Thyroid gland (tissue), 4 donors: ENCODE results near the gene JAM2. TPM values are rescaled to one million over a fixed set of nuclear protein-coding genes. Genes with fewer than 3 reads are reported as not detected.
"Not testable (repeated sequence)": the region's sequence is repeated elsewhere in the genome, so short reads cannot be mapped to it uniquely, and the experiment has no call there.

Experiments
- DNase-seq, 2 donors: peaks; one replicate each; pipeline ENCODE4 v3.0.0-alpha.2; 2019
- H3K27ac ChIP-seq, 3 donors: fragments of 200-600 bp; sonication (generic); 1 replicate in 2 of 3; 2 replicates in 1 of 3; pipeline ENCODE4 v1.5.1; 2016 to 2019; ENCODE audit warnings: mild to moderate bottlenecking in 1 of 3, moderate library complexity in 1 of 3
- H3K27me3 ChIP-seq: fragments of 200-600 bp; sonication (generic); one replicate; pipeline ENCODE4 v1.5.1; 2019
- H3K36me3 ChIP-seq, 2 donors: fragments of 200-600 bp; sonication (generic); one replicate each; pipeline ENCODE4 v1.5.1; 2016 to 2019
- H3K4me1 ChIP-seq, 2 donors: fragments of 200-600 bp; sonication (generic); one replicate each; pipeline ENCODE4 v1.5.1; 2017 to 2019
- H3K4me3 ChIP-seq, 3 donors: fragments of 200-600 bp; sonication (generic); replicated peaks in 1 of 3; 1 replicate in 2 of 3; 2 replicates in 1 of 3; pipeline ENCODE4 v1.5.1; 2016; ENCODE audit warnings: mild to moderate bottlenecking in 1 of 3
- H3K9me3 ChIP-seq: fragments of 200-600 bp; sonication (generic); one replicate; pipeline ENCODE4 v1.5.1; 2017
- CTCF ChIP-seq, 6 experiments: fragments of 200-600 bp in 3 of 6; fragments of 450-650 bp in 3 of 6; sonication (generic) in 3 of 6; IDR thresholded peaks; one replicate each; pipeline ENCODE4 v1.5.1; 2016 to 2019; ENCODE audit warnings: antibody characterized with exemption in 6 of 6, mild to moderate bottlenecking in 2 of 6, inconsistent platforms in 1 of 6, moderate library complexity in 1 of 6
- POLR2A ChIP-seq, 2 donors: fragments of 450-650 bp; IDR thresholded peaks; one replicate each; pipeline ENCODE4 v1.6.1; 2017; ENCODE audit warnings: antibody characterized with exemption in 2 of 2, mild to moderate bottlenecking in 2 of 2, moderate library complexity in 1 of 2
- WGBS, 2 donors: methylation state at CpG; one replicate each; pipeline ENCODE4 v1.1.5; 2017; 5-methylcytosine and 5-hydroxymethylcytosine counted together
- intact Hi-C: fragments of 100-400 bp; cut with DNase I; formaldehyde crosslinking; loops from one replicate; pipeline ENCODE4 v1.15.1; 2023
- total RNA-seq, 4 donors: library from RNA; depleted of rRNA; stranded (reverse); fragments of >200 nt; gene quantifications; one replicate each; pipeline ENCODE4 v1.2.3, GENCODE V29; 2016

JAM2 gene
- total RNA-seq, 4 donors from 2014 or later = 4.5 to 10.5 (median 7.3) TPM

GRCh38 chr21:25614441-25614840 lies 24.6 kb upstream of the JAM2 start:
- Histone ChIP-seq H3K4me1 (no peaks in the 10 kb centered on the region), H3K4me3 (no peak overlapping the region), H3K36me3 (no peaks in the 10 kb centered on the region), H3K27ac (no peak overlapping the region), H3K27me3 (no peaks in the 10 kb centered on the region), H3K9me3 (no peaks in the 10 kb centered on the region)
- intact Hi-C loops = loop anchor here (5.0 kb wide), 1 partner anchor 1103 kb away; no protein-coding TSS in a partner anchor
- no peak for DNase-seq
- TF ChIP-seq POLR2A (IDR thresholded peaks at IDR 0.05) (no peak), CTCF (IDR thresholded peaks at IDR 0.05) (no peak)
- 91 to 92% methylated on average over 1 of the region's 1 CpG for WGBS, 2 donors

- no peak for TF ChIP-seq POLR2A (IDR thresholded peaks at IDR 0.05)
- TF ChIP-seq CTCF (IDR thresholded peaks at IDR 0.05) = no peak
- H3K27me3 ChIP-seq = no peaks in the 10 kb centered on the region
- 72 to 77% methylated on average over 3 of the region's 3 CpGs for WGBS, 2 donors
- intact Hi-C loops = no loop called here
- H3K36me3 ChIP-seq = no peaks in the 10 kb centered on the region
- no peaks in the 10 kb centered on the region for H3K9me3 ChIP-seq
- no peak overlapping the region for H3K4me3 ChIP-seq
- H3K27ac ChIP-seq = no peak overlapping the region
- DNase-seq = no peak
- no peaks in the 10 kb centered on the region for H3K4me1 ChIP-seq
Measured at GRCh38 chr21:25615880-25616279, 23.2 kb upstream of the JAM2 start.

DNA sequence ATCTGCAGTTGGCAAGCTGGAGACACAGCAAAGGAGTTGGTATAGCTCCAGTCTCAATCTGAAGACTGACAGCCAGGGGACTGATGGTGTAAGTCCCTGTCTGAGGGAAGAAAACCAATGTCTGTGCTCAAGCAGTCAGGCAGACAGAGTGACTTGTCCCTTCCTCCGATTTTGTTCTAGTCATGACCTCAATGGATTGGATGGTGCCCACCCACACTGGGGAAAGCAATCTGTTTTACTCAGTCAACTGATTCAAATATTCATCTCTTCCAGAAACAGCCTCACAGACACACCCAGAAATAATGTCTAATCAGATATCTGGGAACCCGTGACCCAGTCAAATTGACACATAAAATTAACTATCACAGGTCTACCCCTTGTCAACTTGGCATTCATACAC lies 19.9 kb upstream of the JAM2 start:
- TF ChIP-seq POLR2A (IDR thresholded peaks at IDR 0.05) = no peak
- no peak for TF ChIP-seq CTCF (IDR thresholded peaks at IDR 0.05)
- H3K27ac ChIP-seq = no peak overlapping the region
- H3K36me3 ChIP-seq = no peaks in the 10 kb centered on the region
- 86 to 93% methylated on average over 2 of the region's 2 CpGs for WGBS, 2 donors
- DNase-seq = no peak
- no peaks in the 10 kb centered on the region for H3K4me1 ChIP-seq
- intact Hi-C loops = no loop called here
- no peaks in the 10 kb centered on the region for H3K27me3 ChIP-seq
- H3K9me3 ChIP-seq = no peaks in the 10 kb centered on the region
- no peak overlapping the region for H3K4me3 ChIP-seq

GRCh38 chr21:25624511-25624910 lies 14.5 kb upstream of the JAM2 start:
- H3K27ac ChIP-seq = no peak overlapping the region
- intact Hi-C loops = no loop called here
- no peaks in the 10 kb centered on the region for H3K36me3 ChIP-seq
- DNase-seq = no peak
- no peaks in the 10 kb centered on the region for H3K9me3 ChIP-seq
- H3K4me1 ChIP-seq = no peaks in the 10 kb centered on the region
- no peak overlapping the region for H3K4me3 ChIP-seq
- WGBS, 2 donors = 91 to 92% methylated on average over 4 of the region's 4 CpGs
- no peak for TF ChIP-seq CTCF (IDR thresholded peaks at IDR 0.05)
- TF ChIP-seq POLR2A (IDR thresholded peaks at IDR 0.05) = no peak
- no peaks in the 10 kb centered on the region for H3K27me3 ChIP-seq

- no peaks in the 10 kb centered on the region for H3K4me1 ChIP-seq
- H3K9me3 ChIP-seq = no peaks in the 10 kb centered on the region
- no peaks in the 10 kb centered on the region for H3K27me3 ChIP-seq
- intact Hi-C loops = no loop called here
- 85 to 96% methylated on average over 1 of the region's 1 CpG for WGBS, 2 donors
- TF ChIP-seq CTCF (IDR thresholded peaks at IDR 0.05) = no peak
- no peak for TF ChIP-seq POLR2A (IDR thresholded peaks at IDR 0.05)
- H3K36me3 ChIP-seq = no peaks in the 10 kb centered on the region
- DNase-seq = no peak
- no peak overlapping the region for H3K27ac ChIP-seq
- no peak overlapping the region for H3K4me3 ChIP-seq
Measured at GRCh38 chr21:25625036-25625435, 14.0 kb upstream of the JAM2 start.

DNA sequence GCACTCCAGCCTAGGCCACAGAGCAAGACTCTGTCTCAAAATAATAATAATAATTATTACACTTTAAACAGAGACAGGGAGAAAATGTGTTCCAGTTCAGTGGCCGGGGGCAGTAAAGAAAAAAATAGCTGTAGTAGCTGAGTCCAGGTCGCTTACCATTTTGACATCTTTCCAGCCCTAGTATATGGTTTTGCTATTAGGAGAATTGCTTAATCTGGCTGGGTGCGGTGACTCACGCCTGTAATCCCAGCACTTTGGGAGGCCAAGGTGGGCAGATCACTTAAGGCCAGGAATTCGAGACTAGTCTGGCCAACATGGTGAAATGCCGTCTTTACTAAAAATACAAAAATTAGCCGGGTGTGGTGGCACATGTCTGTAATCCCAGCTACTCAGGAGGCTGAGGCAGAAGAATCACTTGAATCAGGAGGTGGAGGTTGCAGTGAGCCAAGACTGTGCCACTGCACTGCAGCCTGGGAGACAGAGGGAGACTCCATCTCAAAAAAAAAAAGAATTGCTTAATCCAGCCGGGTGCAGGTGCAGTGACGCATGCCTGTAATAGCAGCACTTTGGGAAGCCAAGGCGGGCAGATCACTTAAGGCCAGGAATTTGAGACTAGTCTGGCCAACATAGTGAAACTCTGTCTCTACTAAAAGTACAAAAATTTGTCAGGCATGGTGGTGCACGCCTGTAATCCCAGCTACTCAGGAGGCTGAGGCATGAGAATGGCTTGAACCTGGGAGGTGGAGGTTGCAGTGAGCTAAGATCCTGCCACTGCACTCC lies 13.1 kb upstream of the JAM2 start:
- H3K27ac ChIP-seq, H3K27me3 ChIP-seq, H3K4me3 ChIP-seq, intact Hi-C loops, H3K4me1 ChIP-seq, H3K9me3 ChIP-seq, H3K36me3 ChIP-seq, DNase-seq: not testable (repeated sequence)
- 91 to 92% methylated on average over 11 of the region's 11 CpGs for WGBS, 2 donors
